Right atrium auricular region (tissue), 2 donors: Measurements from ENCODE around the gene TMPRSS13. TPM values are rescaled to one million over a fixed set of nuclear protein-coding genes. Genes with fewer than 3 reads are reported as not detected.

Experiments used
- DNase-seq: peaks from one replicate; pipeline ENCODE4 v3.0.0-alpha.2; 2019; ENCODE audit warnings: low spot score
- H3K27ac ChIP-seq, 2 donors: fragments of 200-600 bp; sonication (generic); 1 replicate in 1 of 2; 2 replicates in 1 of 2; pipeline ENCODE4 v1.5.1; 2016 to 2019
- H3K27me3 ChIP-seq, 2 donors: fragments of 200-600 bp; sonication (generic); one replicate each; pipeline versions ENCODE4 v1.5.1 to v1.6.0; 2017 to 2019
- H3K36me3 ChIP-seq: fragments of 200-600 bp; sonication (generic); one replicate; pipeline ENCODE4 v1.5.1; 2016
- H3K4me1 ChIP-seq, 2 donors: fragments of 200-600 bp; sonication (generic); one replicate each; pipeline versions ENCODE4 v1.5.1 to v1.6.0; 2017 to 2019
- H3K4me3 ChIP-seq, 2 donors: fragments of 200-600 bp; sonication (generic); 1 replicate in 1 of 2; 2 replicates in 1 of 2; pipeline ENCODE4 v1.5.1; 2017 to 2019; ENCODE audit warnings: mild to moderate bottlenecking in 1 of 2, moderate library complexity in 1 of 2
- H3K9me3 ChIP-seq, 2 donors: fragments of 200-600 bp; sonication (generic); one replicate each; pipeline ENCODE4 v1.5.1; 2019
- CTCF ChIP-seq, 2 donors: fragments of 200-600 bp; sonication (generic); IDR thresholded peaks; one replicate each; pipeline ENCODE4 v1.5.1; 2019; ENCODE audit warnings: antibody characterized with exemption in 2 of 2
- total RNA-seq, 2 donors: library from RNA; depleted of rRNA; stranded (reverse); fragments of >200 nt; gene quantifications; one replicate each; pipeline ENCODE4 v1.1.0, GENCODE V29; 2016

The TMPRSS13 gene
- total RNA-seq, 2 donors from 2014 or later = not detected

- H3K27me3 ChIP-seq = no peaks in the 10 kb centered on the region
- TF ChIP-seq CTCF (IDR thresholded peaks at IDR 0.05) = no peak
- H3K4me3 ChIP-seq = no peak overlapping the region
- no peaks in the 10 kb centered on the region for H3K4me1 ChIP-seq
- no peaks in the 10 kb centered on the region for H3K9me3 ChIP-seq
- no peak for DNase-seq
- no peaks in the 10 kb centered on the region for H3K36me3 ChIP-seq
- no peak overlapping the region for H3K27ac ChIP-seq
Measured at GRCh38 chr11:117924631-117925170, 4.5 kb downstream of the TMPRSS13 start.

GRCh38 chr11:117923773-117924172 is 5.4 kb downstream of the TMPRSS13 start:
- TF ChIP-seq CTCF (IDR thresholded peaks at IDR 0.05) = no peak
- no peak for DNase-seq

GRCh38 chr11:117923275-117923674 is 5.9 kb downstream of the TMPRSS13 start:
- Histone ChIP-seq H3K4me3 (no peak overlapping the region), H3K4me1 (no peaks in the 10 kb centered on the region), H3K27me3 (no peaks in the 10 kb centered on the region), H3K36me3 (no peaks in the 10 kb centered on the region), H3K27ac (no peak overlapping the region), H3K9me3 (no peaks in the 10 kb centered on the region)
- DNase-seq = no peak
- no peak for TF ChIP-seq CTCF (IDR thresholded peaks at IDR 0.05)

More at GRCh38 chr11:117923773-117924172, 5.4 kb downstream of the TMPRSS13 start:
- Histone ChIP-seq H3K27me3 (no peaks in the 10 kb centered on the region), H3K4me1 (no peaks in the 10 kb centered on the region), H3K27ac (no peak overlapping the region), H3K4me3 (no peak overlapping the region), H3K9me3 (no peaks in the 10 kb centered on the region), H3K36me3 (no peaks in the 10 kb centered on the region)

- H3K27ac ChIP-seq = no peak overlapping the region
- H3K4me1 ChIP-seq = no peaks in the 10 kb centered on the region
- no peak overlapping the region for H3K4me3 ChIP-seq
- DNase-seq = no peak
- no peak for TF ChIP-seq CTCF (IDR thresholded peaks at IDR 0.05)
- no peaks in the 10 kb centered on the region for H3K36me3 ChIP-seq
- H3K27me3 ChIP-seq = no peaks in the 10 kb centered on the region
- H3K9me3 ChIP-seq = no peaks in the 10 kb centered on the region
Measured at GRCh38 chr11:117921893-117922292, 7.3 kb downstream of the TMPRSS13 start.

- H3K27me3 ChIP-seq = no peaks in the 10 kb centered on the region
- no peaks in the 10 kb centered on the region for H3K36me3 ChIP-seq
- no peaks in the 10 kb centered on the region for H3K9me3 ChIP-seq
- no peak overlapping the region for H3K27ac ChIP-seq
- TF ChIP-seq CTCF (IDR thresholded peaks at IDR 0.05) = no peak
- no peak for DNase-seq
- no peaks in the 10 kb centered on the region for H3K4me1 ChIP-seq
- no peak overlapping the region for H3K4me3 ChIP-seq
Measured at GRCh38 chr11:117921456-117921855, 7.7 kb downstream of the TMPRSS13 start.

GRCh38 chr11:117919781-117920221 is 9.4 kb downstream of the TMPRSS13 start:
- H3K9me3 ChIP-seq = no peaks in the 10 kb centered on the region
- H3K27me3 ChIP-seq = no peaks in the 10 kb centered on the region
- no peaks in the 10 kb centered on the region for H3K4me1 ChIP-seq
- TF ChIP-seq CTCF (IDR thresholded peaks at IDR 0.05) = no peak
- no peaks in the 10 kb centered on the region for H3K36me3 ChIP-seq
- H3K27ac ChIP-seq = no peak overlapping the region
- DNase-seq = no peak
- H3K4me3 ChIP-seq = no peak overlapping the region
